Measurements from ENCODE around the gene TMPRSS11D.

Gene TMPRSS11D

GRCh38 chr4:67883902-67884301, at the start of gene TMPRSS11D:
TSS of gene TMPRSS11D (minus strand) at chr4:67884002. CDS start at chr4:67883933, 69 bp downstream.
- no peak for DNase-seq

- DNase-seq, result no peak
These were observed 49.2 kb upstream of the TMPRSS11D start for GRCh38 chr4:67933038-67933437.

GRCh38 chr4:67931256-67931655, 47.5 kb upstream of the TMPRSS11D start:
- DNase-seq, result no peak

GRCh38 chr4:67929426-67929825, 45.6 kb upstream of the TMPRSS11D start:
- no peak for DNase-seq

- DNase-seq, result no peak
These were observed 44.7 kb upstream of the TMPRSS11D start for GRCh38 chr4:67928546-67928945.

- no peak for DNase-seq
These were observed 43.4 kb upstream of the TMPRSS11D start for GRCh38 chr4:67927251-67927650.

- DNase-seq, result no peak
These were observed 42.7 kb upstream of the TMPRSS11D start for GRCh38 chr4:67926485-67926884.

GRCh38 chr4:67922697-67923096, 38.9 kb upstream of the TMPRSS11D start:
- DNase-seq, result no peak

- no peak for DNase-seq
These were observed 34.6 kb upstream of the TMPRSS11D start for GRCh38 chr4:67918428-67918827.

GRCh38 chr4:67915400-67915966, 31.7 kb upstream of the TMPRSS11D start:
- DNase-seq, result no peak

GRCh38 chr4:67912080-67912479, 28.3 kb upstream of the TMPRSS11D start:
- DNase-seq, result no peak

GRCh38 chr4:67911638-67912037, 27.8 kb upstream of the TMPRSS11D start:
- DNase-seq, result no peak

GRCh38 chr4:67911141-67911540, 27.3 kb upstream of the TMPRSS11D start:
- DNase-seq, result no peak

- no peak for DNase-seq
These were observed 26.7 kb upstream of the TMPRSS11D start for GRCh38 chr4:67910585-67910905.

- DNase-seq, result no peak
These were observed 26.2 kb upstream of the TMPRSS11D start for GRCh38 chr4:67909905-67910584.

- no peak for DNase-seq
These were observed 23.8 kb upstream of the TMPRSS11D start for GRCh38 chr4:67907650-67908049.

- DNase-seq, result no peak
These were observed 15.3 kb upstream of the TMPRSS11D start for GRCh38 chr4:67899096-67899495.

- DNase-seq, result no peak
These were observed 13.9 kb upstream of the TMPRSS11D start for GRCh38 chr4:67897686-67898085.

GRCh38 chr4:67896421-67897065, 12.7 kb upstream of the TMPRSS11D start:
- no peak for DNase-seq

GRCh38 chr4:67894659-67895058, 10.9 kb upstream of the TMPRSS11D start:
- DNase-seq, result no peak

GRCh38 chr4:67892905-67893304, 9.1 kb upstream of the TMPRSS11D start:
- DNase-seq, result no peak

- no peak for DNase-seq
These were observed 8.5 kb upstream of the TMPRSS11D start for GRCh38 chr4:67892253-67892652.

- DNase-seq, result no peak
These were observed 7.8 kb upstream of the TMPRSS11D start for GRCh38 chr4:67891645-67892044.

- no peak for DNase-seq
These were observed 2.5 kb upstream of the TMPRSS11D start for GRCh38 chr4:67886281-67886680.

- DNase-seq, result no peak
These were observed 2.0 kb upstream of the TMPRSS11D start for GRCh38 chr4:67885762-67886161.

Data from activated naive CD4-positive, alpha-beta T cell treated with Interleukin-2 at 50 U/mL for 16 hours (primary cell).